Uterus (tissue), 4 donors: Measurements from ENCODE around the gene COL19A1. TPM values are rescaled to one million over a fixed set of nuclear protein-coding genes. Genes with fewer than 3 reads are reported as not detected.

Source experiments
- DNase-seq, 2 donors: peaks; one replicate each; pipeline ENCODE4 v3.0.0-alpha.2; 2019 to 2020
- H3K27ac ChIP-seq, 2 donors: fragments of 200-600 bp; sonication (generic); 1 replicate in 1 of 2; 2 replicates in 1 of 2; pipeline ENCODE4 v1.5.1; 2016 to 2018
- H3K27me3 ChIP-seq, 2 donors: fragments of 200-600 bp; sonication (generic); one replicate each; pipeline ENCODE4 v1.5.1; 2018 to 2019; ENCODE audit warnings: control low read depth in 1 of 2
- H3K36me3 ChIP-seq, 2 donors: fragments of 200-600 bp; sonication (generic); one replicate each; pipeline ENCODE4 v1.5.1; 2019; ENCODE audit warnings: control low read depth in 1 of 2
- H3K4me1 ChIP-seq, 2 donors: fragments of 200-600 bp; sonication (generic); one replicate each; pipeline ENCODE4 v1.5.1; 2018 to 2019; ENCODE audit warnings: control low read depth in 1 of 2
- H3K4me3 ChIP-seq, 2 donors: fragments of 200-600 bp; sonication (generic); 1 replicate in 1 of 2; 2 replicates in 1 of 2; pipeline ENCODE4 v1.5.1; 2018 to 2019; ENCODE audit warnings: mild to moderate bottlenecking in 1 of 2
- H3K9me3 ChIP-seq, 2 donors: fragments of 200-600 bp; sonication (generic); one replicate each; pipeline ENCODE4 v1.5.1; 2019; ENCODE audit warnings: control low read depth in 1 of 2
- POLR2A ChIP-seq, 2 donors: fragments of 450-650 bp; IDR thresholded peaks; one replicate each; pipeline ENCODE4 v1.6.1; 2016; ENCODE audit warnings: antibody characterized with exemption in 2 of 2, mild to moderate bottlenecking in 1 of 2, moderate library complexity in 1 of 2
- intact Hi-C: fragments of 100-400 bp; cut with DNase I; formaldehyde crosslinking; loops from one replicate; pipeline ENCODE4 v1.15.1; 2023; ENCODE audit warnings: low total_unique reads
- total RNA-seq, 4 donors: library from RNA; depleted of rRNA in 3 of 4; stranded (reverse); fragments of >200 nt in 3 of 4; gene quantifications; one replicate each; pipeline versions ENCODE4 v1.1.0 to v1.2.4, GENCODE V29; 2014 to 2023
- TF ChIP-seq, protein P1 (sequence below), 4 experiments: fragments of 200-600 bp in 2 of 4; fragments of 450-650 bp in 2 of 4; sonication (generic) in 2 of 4; IDR thresholded peaks; one replicate each; pipeline ENCODE4 v1.5.1; 2016 to 2019; ENCODE audit warnings: antibody characterized with exemption in 4 of 4, mild to moderate bottlenecking in 2 of 4, moderate library complexity in 1 of 4
- donor health status: DM: yes; HTN: yes; CAD: no.

Gene COL19A1
- total RNA-seq, 4 donors from 2014 or later, result under 0.01 to 0.28 TPM; not detected in 2

DNA sequence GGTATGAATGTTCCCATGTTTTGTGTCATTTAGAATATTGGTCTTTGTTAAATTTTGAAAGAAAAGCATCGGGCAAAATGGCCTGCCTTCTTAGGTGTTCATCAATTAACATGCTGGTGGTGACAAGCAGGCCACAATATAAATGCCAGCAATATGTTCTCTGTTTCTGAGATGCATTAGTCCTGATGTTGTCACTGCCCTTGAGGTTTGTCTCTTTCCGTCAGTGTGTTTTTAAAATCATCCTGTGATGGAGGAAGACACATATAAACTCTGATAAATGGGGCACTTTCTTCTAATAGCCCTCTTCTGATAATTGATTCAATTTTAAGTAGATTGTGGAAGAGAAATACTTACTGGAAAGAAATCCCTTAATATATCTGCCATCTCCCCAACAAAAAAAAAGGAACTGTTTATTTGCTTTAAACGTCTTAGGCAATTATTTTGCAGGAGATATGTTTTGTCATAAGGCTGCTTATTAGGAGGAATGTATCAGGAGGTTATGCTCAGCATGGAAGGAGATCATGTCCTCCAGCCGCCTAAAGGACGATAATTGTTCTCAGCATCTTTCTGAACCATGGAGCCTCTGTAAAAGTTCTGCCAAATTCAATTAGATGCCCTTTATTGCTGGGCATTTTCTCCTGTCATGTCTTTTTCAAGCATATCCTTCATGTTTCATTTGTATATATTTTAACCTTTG lies 302.5 kb downstream of the COL19A1 start:
- TF ChIP-seq POLR2A (IDR thresholded peaks at IDR 0.05), result no peak
- TF ChIP-seq, protein P1, sequence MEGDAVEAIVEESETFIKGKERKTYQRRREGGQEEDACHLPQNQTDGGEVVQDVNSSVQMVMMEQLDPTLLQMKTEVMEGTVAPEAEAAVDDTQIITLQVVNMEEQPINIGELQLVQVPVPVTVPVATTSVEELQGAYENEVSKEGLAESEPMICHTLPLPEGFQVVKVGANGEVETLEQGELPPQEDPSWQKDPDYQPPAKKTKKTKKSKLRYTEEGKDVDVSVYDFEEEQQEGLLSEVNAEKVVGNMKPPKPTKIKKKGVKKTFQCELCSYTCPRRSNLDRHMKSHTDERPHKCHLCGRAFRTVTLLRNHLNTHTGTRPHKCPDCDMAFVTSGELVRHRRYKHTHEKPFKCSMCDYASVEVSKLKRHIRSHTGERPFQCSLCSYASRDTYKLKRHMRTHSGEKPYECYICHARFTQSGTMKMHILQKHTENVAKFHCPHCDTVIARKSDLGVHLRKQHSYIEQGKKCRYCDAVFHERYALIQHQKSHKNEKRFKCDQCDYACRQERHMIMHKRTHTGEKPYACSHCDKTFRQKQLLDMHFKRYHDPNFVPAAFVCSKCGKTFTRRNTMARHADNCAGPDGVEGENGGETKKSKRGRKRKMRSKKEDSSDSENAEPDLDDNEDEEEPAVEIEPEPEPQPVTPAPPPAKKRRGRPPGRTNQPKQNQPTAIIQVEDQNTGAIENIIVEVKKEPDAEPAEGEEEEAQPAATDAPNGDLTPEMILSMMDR (IDR thresholded peaks at IDR 0.05), result no peak
- Histone ChIP-seq H3K27ac (no peak overlapping the region), H3K27me3 (no peaks in the 10 kb centered on the region), H3K9me3 (no peaks in the 10 kb centered on the region), H3K4me3 (no peak overlapping the region), H3K4me1 (no peaks in the 10 kb centered on the region), H3K36me3 (no peaks in the 10 kb centered on the region)
- DNase-seq, result no peak
- intact Hi-C loops, result no loop called here

DNA sequence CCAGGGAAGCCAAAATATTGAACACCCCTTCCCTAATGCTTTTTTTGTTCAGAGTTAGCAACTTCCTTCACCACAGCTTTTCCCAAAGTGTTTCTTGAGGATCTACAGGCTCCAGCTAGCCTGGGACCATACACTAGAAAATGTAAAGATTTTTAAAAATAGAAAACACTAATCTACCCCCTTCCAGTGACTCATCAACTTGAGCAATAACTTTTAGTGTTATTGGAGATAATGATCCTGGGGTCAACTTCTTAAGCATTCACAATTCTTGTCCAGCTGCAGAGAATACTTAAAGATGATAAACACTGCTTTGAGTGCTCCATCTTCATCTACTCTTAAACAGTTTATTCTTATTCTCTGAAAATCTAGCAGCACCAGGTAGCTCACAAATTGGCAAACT lies 304.9 kb downstream of the COL19A1 start:
- no peak for TF ChIP-seq POLR2A (IDR thresholded peaks at IDR 0.05)
- TF ChIP-seq, protein P1 (IDR thresholded peaks at IDR 0.05), result no peak
- no peaks in the 10 kb centered on the region for H3K36me3 ChIP-seq
- no peak overlapping the region for H3K4me3 ChIP-seq
- no peak overlapping the region for H3K27ac ChIP-seq
- intact Hi-C loops, result no loop called here
- no peaks in the 10 kb centered on the region for H3K9me3 ChIP-seq
- DNase-seq, result no peak
- no peaks in the 10 kb centered on the region for H3K4me1 ChIP-seq
- no peaks in the 10 kb centered on the region for H3K27me3 ChIP-seq

DNA sequence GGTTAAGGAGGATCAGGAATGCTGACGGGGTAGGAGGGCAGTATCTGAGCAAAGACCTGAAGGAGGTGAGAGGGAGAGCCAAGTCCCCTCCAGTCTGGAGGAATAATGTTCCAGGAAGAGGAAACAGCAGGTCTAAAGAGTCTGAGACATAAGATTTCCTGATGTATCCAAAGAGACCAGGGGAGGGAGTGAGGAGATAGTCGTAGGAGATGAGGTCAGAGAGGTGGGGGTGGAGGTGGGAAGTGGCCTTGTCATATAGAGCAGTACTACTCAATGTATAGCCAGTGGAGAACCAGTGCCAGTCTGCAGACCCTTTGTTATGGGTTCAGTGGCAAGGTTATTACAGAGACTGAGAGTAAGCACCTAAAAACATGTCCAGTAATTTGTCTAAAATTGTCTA lies 305.9 kb downstream of the COL19A1 start:
- H3K9me3 ChIP-seq, result no peaks in the 10 kb centered on the region
- no peak overlapping the region for H3K27ac ChIP-seq
- H3K4me3 ChIP-seq, result no peak overlapping the region
- H3K4me1 ChIP-seq, result no peaks in the 10 kb centered on the region
- DNase-seq, result no peak
- TF ChIP-seq, protein P1 (IDR thresholded peaks at IDR 0.05), result no peak
- TF ChIP-seq POLR2A (IDR thresholded peaks at IDR 0.05), result no peak
- H3K27me3 ChIP-seq, result no peaks in the 10 kb centered on the region
- H3K36me3 ChIP-seq, result no peaks in the 10 kb centered on the region
- intact Hi-C loops, result no loop called here

DNA sequence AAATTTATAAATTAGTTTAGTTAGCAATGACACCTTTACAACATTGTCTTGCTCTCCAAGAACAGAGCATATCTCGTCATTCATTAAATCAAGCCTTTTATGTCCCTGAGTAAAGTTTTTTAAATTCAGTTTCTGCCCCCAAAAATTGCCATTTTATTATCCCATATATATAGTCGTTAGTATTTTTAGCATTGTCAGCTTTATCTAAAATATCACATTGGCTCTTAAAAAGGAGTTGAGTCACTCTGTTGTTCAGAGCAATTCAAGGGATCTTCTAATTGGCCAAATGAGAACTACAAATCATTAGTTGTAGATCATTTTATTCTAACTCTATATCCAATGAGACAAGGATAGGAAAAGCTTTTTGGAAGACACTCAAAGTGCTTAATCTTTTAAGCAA lies 309.4 kb downstream of the COL19A1 start:
- Histone ChIP-seq H3K9me3 (no peaks in the 10 kb centered on the region), H3K4me3 (no peak overlapping the region), H3K4me1 (no peaks in the 10 kb centered on the region)

DNA sequence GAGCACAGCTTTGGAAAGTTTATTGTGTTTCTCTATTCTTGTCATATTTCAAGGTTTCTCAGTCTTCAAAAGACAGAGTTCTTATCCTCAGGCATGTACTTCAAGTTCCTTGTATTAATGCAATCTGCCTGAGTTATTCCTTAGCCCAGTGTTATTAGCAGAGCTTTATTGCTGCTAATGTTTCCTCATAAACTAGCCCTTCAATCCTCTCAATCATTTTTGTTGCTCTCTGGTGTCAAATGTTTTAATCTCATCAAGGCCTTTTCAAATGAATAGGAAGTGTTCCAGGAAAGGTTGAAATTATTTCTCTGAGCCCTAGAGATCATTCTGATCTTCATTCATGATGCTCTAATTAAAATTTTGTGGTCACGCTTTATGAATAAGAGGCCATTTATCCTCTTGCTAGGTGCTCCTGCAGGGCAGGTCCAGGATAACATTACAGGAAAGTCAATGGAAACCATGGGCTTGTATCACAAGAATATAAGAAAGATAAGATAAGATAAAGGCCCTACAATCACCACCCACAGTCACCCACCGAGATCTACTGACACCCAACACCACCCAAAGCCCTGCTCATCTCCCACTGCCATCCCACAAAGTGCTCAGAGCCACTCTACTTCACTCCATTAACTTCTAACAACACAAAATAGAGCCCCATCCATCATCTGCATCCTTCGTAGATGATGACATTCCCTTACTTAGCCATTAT lies 310.6 kb downstream of the COL19A1 start:
- Histone ChIP-seq H3K4me3 (no peak overlapping the region), H3K4me1 (no peaks in the 10 kb centered on the region), H3K36me3 (no peaks in the 10 kb centered on the region), H3K27ac (no peak overlapping the region), H3K27me3 (no peaks in the 10 kb centered on the region), H3K9me3 (no peaks in the 10 kb centered on the region)
- DNase-seq, result no peak
- intact Hi-C loops, result no loop called here
- TF ChIP-seq, protein P1 (IDR thresholded peaks at IDR 0.05), result no peak
- no peak for TF ChIP-seq POLR2A (IDR thresholded peaks at IDR 0.05)

More for the DNA sequence above, 309.4 kb downstream of the COL19A1 start:
- TF ChIP-seq, protein P1 (IDR thresholded peaks at IDR 0.05), result no peak
- no peak for TF ChIP-seq POLR2A (IDR thresholded peaks at IDR 0.05)
- DNase-seq, result no peak
- Histone ChIP-seq H3K27ac (no peak overlapping the region), H3K36me3 (no peaks in the 10 kb centered on the region), H3K27me3 (no peaks in the 10 kb centered on the region)
- intact Hi-C loops, result no loop called here
